AG10803 (cell line): ENCODE measurements around the gene FAM20A.

ENCODE experiments used
- DNase-seq: peaks from one replicate; pipeline ENCODE4 v3.0.0; 2010; ENCODE audit warnings: low read depth
- H3K4me3 ChIP-seq: 2 replicates; pipeline ENCODE4 v1.5.1; 2011; ENCODE audit warnings: mild to moderate bottlenecking, low read length, control low read depth
- TF ChIP-seq, protein P1 (sequence below): conservative IDR thresholded peaks from 2 replicates; pipeline ENCODE4 v1.5.1; 2011; ENCODE audit warnings: mild to moderate bottlenecking, low read length, control low read depth, inconsistent platforms

FAM20A gene

DNA sequence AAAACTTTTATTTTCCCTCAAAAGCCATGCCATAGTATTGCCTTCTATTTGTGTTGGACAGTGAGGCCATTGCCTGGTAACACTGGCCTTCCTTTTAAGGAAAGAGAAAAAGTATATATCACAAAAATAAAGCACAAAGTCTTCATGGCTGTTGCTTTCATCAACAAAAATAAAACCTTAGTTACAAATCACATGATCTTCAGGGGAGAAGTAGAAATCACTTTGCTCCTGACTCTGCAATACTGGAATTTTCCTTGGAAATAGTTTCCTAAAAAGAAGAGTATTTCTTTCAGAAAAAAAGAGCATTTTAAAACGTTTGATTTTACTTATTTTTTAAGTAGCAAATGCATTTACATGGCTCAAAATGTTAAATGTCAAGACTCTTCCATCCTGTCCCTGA lies 41.9 kb downstream of the FAM20A start:
- TF ChIP-seq, protein P1, sequence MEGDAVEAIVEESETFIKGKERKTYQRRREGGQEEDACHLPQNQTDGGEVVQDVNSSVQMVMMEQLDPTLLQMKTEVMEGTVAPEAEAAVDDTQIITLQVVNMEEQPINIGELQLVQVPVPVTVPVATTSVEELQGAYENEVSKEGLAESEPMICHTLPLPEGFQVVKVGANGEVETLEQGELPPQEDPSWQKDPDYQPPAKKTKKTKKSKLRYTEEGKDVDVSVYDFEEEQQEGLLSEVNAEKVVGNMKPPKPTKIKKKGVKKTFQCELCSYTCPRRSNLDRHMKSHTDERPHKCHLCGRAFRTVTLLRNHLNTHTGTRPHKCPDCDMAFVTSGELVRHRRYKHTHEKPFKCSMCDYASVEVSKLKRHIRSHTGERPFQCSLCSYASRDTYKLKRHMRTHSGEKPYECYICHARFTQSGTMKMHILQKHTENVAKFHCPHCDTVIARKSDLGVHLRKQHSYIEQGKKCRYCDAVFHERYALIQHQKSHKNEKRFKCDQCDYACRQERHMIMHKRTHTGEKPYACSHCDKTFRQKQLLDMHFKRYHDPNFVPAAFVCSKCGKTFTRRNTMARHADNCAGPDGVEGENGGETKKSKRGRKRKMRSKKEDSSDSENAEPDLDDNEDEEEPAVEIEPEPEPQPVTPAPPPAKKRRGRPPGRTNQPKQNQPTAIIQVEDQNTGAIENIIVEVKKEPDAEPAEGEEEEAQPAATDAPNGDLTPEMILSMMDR: no peak
- no peak for DNase-seq
- H3K4me3 ChIP-seq: no peak overlapping the region

DNA sequence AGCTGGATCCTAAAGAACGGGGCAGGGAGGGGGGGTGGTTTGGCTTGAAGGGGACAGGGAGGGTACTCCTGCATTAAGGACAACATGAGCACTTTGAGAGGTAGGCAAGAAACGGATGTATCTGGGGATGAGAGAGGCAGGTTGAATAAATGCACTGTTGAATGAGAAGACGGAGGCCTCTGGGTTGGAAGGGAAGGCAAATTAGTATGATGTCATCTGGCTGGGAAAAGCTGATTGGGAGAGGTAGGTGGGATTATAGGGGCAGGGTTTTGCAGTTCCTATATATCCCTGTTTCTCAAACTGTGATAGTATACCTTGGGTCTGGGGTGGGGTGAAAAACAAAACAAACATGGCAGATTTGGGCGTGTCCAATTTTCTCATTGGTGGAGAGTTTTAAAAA lies 44.6 kb downstream of the FAM20A start:
- no peak overlapping the region for H3K4me3 ChIP-seq
- TF ChIP-seq, protein P1: no peak
- DNase-seq: no peak

DNA sequence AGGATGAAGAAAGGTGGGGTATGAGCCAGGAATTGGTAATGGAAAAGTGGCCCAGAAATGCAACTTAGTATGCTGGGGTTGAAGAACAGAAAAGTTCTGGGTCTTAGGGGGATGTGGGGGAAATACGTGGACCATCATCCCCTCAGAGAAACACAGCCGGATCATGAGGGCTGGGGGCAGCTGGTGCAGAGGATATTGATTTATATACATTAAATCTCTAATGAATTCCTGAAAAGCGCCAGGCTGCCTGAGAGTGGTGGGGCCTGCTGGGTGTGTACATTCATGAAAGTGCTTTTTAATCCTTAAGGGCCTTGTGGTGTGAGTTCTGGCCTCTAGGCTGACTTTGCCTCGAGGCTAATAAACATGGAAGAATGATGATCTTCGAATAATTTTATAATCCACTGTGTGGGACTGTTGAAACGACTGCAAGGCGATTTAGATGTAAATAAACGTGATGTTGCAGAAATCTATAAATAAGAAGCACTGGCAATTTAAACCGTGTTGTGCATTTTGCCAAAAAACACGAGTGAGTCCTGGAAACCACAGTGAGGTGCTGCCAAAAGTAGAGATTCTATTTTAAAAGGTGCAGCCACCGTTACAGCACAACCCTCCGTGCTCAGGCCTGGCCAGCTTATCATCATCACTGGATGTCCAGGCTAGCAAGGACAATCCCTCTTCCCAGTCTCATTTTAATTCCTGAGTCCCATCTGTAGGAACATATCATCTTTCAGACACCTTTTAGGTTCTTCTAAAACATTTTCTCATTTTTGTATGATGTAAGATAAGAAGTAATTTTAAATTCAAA lies 56.9 kb downstream of the FAM20A start:
- no peak for DNase-seq
- TF ChIP-seq, protein P1: no peak
- H3K4me3 ChIP-seq: no peak overlapping the region

DNA sequence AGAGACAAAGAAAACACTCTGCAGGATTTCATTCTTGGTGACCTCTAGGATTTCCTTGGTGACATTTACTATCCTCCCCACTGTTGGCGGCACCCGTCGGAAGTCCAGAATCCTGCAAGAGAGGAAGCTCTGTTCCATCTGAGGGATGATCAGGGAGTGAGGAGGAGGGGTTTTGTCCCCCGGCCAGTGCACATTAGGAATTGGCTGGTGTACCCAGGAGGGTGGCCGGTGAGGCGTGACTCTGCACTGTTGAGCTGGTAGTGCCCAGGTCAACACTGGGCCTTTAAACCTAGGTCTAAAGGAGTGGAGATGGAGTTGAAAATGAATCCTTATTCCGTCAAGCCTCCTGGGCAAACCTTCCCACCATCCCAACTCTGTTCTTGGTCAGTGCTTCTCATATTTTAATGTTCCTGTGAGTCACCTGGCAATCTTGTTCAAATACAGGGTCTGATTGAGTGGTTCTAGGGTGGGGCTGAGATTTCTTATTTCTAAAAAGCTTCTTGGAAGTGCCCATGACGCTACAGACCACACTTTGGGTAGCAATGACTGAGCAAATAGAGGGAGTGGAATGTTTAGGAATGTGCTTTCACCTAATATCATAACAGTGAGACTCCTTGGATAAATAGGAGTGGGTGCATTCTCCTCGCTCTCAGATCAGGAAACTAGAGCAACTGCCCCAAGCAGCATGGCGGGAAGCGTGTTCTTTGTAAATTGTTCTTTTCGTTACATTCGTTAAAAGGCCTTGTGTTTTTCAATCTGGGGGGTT lies 58.3 kb downstream of the FAM20A start:
- no peak overlapping the region for H3K4me3 ChIP-seq
- TF ChIP-seq, protein P1: no peak
- no peak for DNase-seq

DNA sequence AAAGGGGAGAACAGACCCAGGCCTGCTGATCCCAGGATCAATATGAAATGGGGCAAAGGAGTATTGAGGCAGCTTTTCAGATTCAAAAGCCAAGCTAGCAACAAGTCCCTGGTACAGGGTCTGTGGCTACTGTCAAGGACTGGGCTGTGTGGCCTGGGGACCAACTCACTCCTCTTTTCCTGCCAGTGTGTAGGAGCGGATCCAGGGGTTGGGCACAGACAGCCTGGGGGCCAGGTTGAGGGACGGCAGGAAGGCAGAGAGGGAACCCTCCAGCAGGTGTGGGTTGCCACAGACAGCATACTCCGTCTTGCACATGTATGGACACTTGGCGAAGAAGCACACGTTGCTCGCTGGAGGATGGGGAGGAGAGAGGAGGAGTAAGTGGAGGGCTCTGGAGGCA lies 59.4 kb downstream of the FAM20A start:
- no peak overlapping the region for H3K4me3 ChIP-seq
- TF ChIP-seq, protein P1: no peak
- DNase-seq: no peak

DNA sequence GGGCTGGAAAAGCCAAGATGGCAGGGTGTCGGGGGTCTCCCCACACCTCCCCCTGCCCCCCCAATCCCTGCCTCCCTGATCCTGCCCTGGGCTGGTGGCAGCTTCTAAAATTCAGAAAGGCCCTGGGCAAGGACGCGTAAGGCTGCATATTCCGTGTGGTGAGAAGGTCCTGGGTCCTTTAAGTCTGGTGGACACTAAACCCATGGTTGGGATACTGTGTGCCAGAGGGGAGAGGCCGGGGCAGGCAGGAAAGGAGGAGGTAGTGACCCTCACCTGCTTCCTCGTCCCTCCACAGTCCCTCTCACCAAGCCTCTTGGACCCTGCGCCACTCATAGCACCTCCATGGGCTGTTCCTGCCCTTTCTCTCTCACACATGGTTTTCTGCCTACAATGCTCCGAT lies 60.2 kb downstream of the FAM20A start:
- no peak overlapping the region for H3K4me3 ChIP-seq
- no peak for DNase-seq
- TF ChIP-seq, protein P1: no peak
